ENCODE measurements around the gene TRMT13.

TRMT13 gene

DNA sequence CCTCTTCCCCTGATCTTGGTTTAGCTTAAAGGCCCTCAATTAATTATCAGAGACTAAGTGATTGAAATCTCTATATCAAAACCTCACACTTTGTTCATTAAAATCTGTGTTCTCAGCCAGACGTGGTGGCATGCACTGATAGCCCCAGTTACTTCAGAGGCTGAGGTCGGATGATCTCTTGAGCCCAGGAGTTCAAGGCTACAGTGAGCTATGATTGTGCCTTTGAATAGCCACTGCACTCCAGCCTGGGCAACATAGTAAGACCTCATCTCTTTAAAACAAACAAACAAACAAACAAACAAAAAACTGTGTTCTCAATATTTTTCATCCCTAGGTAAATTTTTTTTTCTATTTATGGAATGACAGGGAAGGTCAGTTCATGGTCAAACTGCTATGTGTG, 18.7 kb downstream of the TRMT13 start:
- Histone ChIP-seq H3K36me3 (ENCODE audit: insufficient read depth, insufficient read length, low read length) (peaks cover 23% of the 10 kb centered on the region), H3K9me3 (ENCODE audit: insufficient read depth, low read length) (no peaks in the 10 kb centered on the region), H3K27me3 (ENCODE audit: insufficient read depth, insufficient read length) (no peaks in the 10 kb centered on the region), H3K4me3 (ENCODE audit: insufficient read length, low read depth) (no peak overlapping the region), H3K9ac (ENCODE audit: insufficient read length, low read depth) (no peak overlapping the region), H3K4me1 (ENCODE audit: insufficient read depth, insufficient read length) (no peaks in the 10 kb centered on the region)
- TF ChIP-seq SUZ12 (IDR thresholded peaks at IDR 0.05; ENCODE audit: extremely low read depth, insufficient read depth, insufficient read length): no peak
- TF ChIP-seq YY1 (IDR thresholded peaks at IDR 0.05; ENCODE audit: insufficient read depth, insufficient read length): no peak
- no peak for TF ChIP-seq ZNF274 (IDR thresholded peaks at IDR 0.05; ENCODE audit: low read depth, low read length)
- DNase-seq (ENCODE audit: low read depth, low spot score): no peak

DNA sequence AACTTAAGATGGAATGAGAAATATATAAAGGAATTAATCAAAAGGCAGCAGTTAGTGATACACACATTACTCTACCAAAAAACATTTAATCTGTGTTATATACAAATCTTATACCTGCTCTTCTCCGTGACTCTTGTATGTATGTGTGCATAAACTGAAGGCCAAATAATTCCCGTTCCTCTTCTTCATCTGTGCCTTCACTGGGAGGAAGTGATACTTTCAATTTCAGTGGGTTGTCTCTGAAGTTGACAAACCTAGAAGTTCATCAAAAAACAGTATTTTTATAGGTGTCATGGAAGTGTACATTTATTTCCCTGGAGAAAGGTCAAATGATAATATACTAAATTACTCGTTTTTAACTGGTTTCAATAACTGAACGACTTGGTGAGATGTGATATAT, 19.3 kb downstream of the TRMT13 start:
- Histone ChIP-seq H3K4me3 (ENCODE audit: insufficient read length, low read depth) (no peak overlapping the region), H3K36me3 (ENCODE audit: insufficient read depth, insufficient read length, low read length) (peaks cover 21% of the 10 kb centered on the region), H3K9me3 (ENCODE audit: insufficient read depth, low read length) (no peaks in the 10 kb centered on the region), H3K4me1 (ENCODE audit: insufficient read depth, insufficient read length) (no peaks in the 10 kb centered on the region), H3K27me3 (ENCODE audit: insufficient read depth, insufficient read length) (no peaks in the 10 kb centered on the region), H3K9ac (ENCODE audit: insufficient read length, low read depth) (no peak overlapping the region)
- TF ChIP-seq YY1 (IDR thresholded peaks at IDR 0.05; ENCODE audit: insufficient read depth, insufficient read length): no peak
- TF ChIP-seq ZNF274 (IDR thresholded peaks at IDR 0.05; ENCODE audit: low read depth, low read length): no peak
- TF ChIP-seq SUZ12 (IDR thresholded peaks at IDR 0.05; ENCODE audit: extremely low read depth, insufficient read depth, insufficient read length): no peak
- no peak for DNase-seq (ENCODE audit: low read depth, low spot score)

DNA sequence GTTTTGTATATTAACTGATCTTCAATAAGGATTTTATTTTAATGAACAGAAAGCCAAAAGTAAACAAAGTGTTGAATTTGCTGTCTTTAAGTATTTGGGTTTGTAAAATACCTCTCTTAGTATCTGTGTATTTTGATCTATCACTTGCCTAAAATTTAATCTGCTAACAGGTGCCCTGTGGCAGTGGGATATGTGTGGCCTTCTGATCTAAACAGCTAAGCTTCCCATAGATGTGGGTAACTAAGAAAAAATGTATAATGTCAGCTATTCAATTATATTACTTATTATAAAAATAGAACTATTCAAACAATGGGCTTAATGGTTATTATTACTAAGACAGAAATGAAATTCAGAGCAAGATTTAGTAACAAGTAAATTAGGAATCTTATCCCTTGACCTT, 29.9 kb downstream of the TRMT13 start:
- H3K9me3 ChIP-seq (ENCODE audit: insufficient read depth, low read length): no peaks in the 10 kb centered on the region
- no peak for DNase-seq (ENCODE audit: low read depth, low spot score)
- no peak overlapping the region for H3K9ac ChIP-seq (ENCODE audit: insufficient read length, low read depth)
- H3K36me3 ChIP-seq (ENCODE audit: insufficient read depth, insufficient read length, low read length): no peaks in the 10 kb centered on the region
- TF ChIP-seq YY1 (IDR thresholded peaks at IDR 0.05; ENCODE audit: insufficient read depth, insufficient read length): no peak
- no peaks in the 10 kb centered on the region for H3K4me1 ChIP-seq (ENCODE audit: insufficient read depth, insufficient read length)
- H3K4me3 ChIP-seq (ENCODE audit: insufficient read length, low read depth): no peak overlapping the region
- no peaks in the 10 kb centered on the region for H3K27me3 ChIP-seq (ENCODE audit: insufficient read depth, insufficient read length)

DNA sequence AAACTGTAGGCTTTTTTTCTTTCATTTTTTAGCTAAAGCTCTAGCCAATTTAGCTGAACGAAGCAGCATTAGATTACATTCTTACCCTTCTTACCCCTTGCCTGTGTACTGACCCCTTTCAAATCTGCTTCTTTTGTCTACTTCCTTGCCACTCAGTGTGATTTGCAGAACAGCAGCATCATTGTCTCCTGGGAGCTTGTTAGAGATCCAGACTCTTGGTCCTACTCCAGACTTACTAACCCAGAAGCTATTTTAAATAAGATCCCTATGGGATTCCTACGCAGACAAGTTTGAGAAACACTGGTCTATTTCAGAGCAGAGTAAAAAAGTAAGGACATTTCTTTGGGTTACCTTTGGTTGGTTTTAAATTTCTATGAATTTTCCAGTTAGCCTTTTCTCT, 31.3 kb downstream of the TRMT13 start:
- no peak overlapping the region for H3K9ac ChIP-seq (ENCODE audit: insufficient read length, low read depth)
- no peaks in the 10 kb centered on the region for H3K36me3 ChIP-seq (ENCODE audit: insufficient read depth, insufficient read length, low read length)
- no peaks in the 10 kb centered on the region for H3K27me3 ChIP-seq (ENCODE audit: insufficient read depth, insufficient read length)
- H3K4me3 ChIP-seq (ENCODE audit: insufficient read length, low read depth): no peak overlapping the region
- H3K9me3 ChIP-seq (ENCODE audit: insufficient read depth, low read length): no peaks in the 10 kb centered on the region
- H3K4me1 ChIP-seq (ENCODE audit: insufficient read depth, insufficient read length): no peaks in the 10 kb centered on the region
- TF ChIP-seq ZNF274 (IDR thresholded peaks at IDR 0.05; ENCODE audit: low read depth, low read length) (no peak), YY1 (IDR thresholded peaks at IDR 0.05; ENCODE audit: insufficient read depth, insufficient read length) (no peak), SUZ12 (IDR thresholded peaks at IDR 0.05; ENCODE audit: extremely low read depth, insufficient read depth, insufficient read length) (no peak)
- DNase-seq (ENCODE audit: low read depth, low spot score): no peak

DNA sequence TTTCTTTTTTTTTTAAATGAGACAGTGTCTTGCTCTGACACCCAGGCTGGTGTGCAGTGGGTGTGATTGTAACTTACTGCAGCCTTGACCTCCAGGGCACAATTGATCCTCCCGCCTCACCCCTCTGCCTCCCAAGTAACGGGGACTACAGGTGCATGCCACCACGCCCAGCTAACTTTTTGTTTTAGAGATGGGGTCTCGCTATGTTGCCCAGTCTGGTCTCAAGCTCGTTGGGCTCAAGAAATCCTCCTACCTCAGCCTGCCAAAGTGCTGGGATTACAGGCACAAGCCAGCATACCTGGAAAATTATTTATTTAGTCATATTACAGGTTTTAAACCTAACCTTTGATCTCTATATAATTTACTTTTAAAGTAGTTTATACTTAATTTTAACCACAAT, 31.7 kb downstream of the TRMT13 start:
- Histone ChIP-seq H3K4me3 (ENCODE audit: insufficient read length, low read depth) (no peak overlapping the region), H3K9me3 (ENCODE audit: insufficient read depth, low read length) (no peaks in the 10 kb centered on the region), H3K36me3 (ENCODE audit: insufficient read depth, insufficient read length, low read length) (no peaks in the 10 kb centered on the region), H3K4me1 (ENCODE audit: insufficient read depth, insufficient read length) (no peaks in the 10 kb centered on the region), H3K27me3 (ENCODE audit: insufficient read depth, insufficient read length) (no peaks in the 10 kb centered on the region), H3K9ac (ENCODE audit: insufficient read length, low read depth) (no peak overlapping the region)
- DNase-seq (ENCODE audit: low read depth, low spot score): no peak
- TF ChIP-seq SUZ12 (IDR thresholded peaks at IDR 0.05; ENCODE audit: extremely low read depth, insufficient read depth, insufficient read length) (no peak), YY1 (IDR thresholded peaks at IDR 0.05; ENCODE audit: insufficient read depth, insufficient read length) (no peak), ZNF274 (IDR thresholded peaks at IDR 0.05; ENCODE audit: low read depth, low read length) (no peak)

DNA sequence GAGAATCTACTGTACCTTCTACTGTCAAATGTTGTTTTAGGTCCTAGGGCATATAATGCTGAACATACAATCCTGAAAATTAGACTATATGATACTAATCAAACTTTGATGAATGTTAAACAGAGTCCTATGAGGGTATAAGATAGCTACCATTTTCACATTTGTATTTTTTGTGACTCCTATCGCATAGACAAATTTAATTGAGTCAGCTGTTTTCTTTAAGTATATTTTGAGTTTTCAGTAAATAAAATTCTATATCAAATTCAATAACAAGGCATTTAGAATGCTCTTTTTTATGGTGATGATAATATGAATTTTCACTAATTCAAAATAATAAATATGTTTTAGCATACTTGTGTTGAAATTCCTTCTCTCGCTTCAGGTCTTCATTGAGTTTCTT, 35.1 kb downstream of the TRMT13 start:
- no peaks in the 10 kb centered on the region for H3K36me3 ChIP-seq (ENCODE audit: insufficient read depth, insufficient read length, low read length)
- no peaks in the 10 kb centered on the region for H3K27me3 ChIP-seq (ENCODE audit: insufficient read depth, insufficient read length)
- H3K4me3 ChIP-seq (ENCODE audit: insufficient read length, low read depth): no peak overlapping the region
- H3K9me3 ChIP-seq (ENCODE audit: insufficient read depth, low read length): no peaks in the 10 kb centered on the region
- no peak overlapping the region for H3K9ac ChIP-seq (ENCODE audit: insufficient read length, low read depth)
- H3K4me1 ChIP-seq (ENCODE audit: insufficient read depth, insufficient read length): no peaks in the 10 kb centered on the region
- no peak for TF ChIP-seq ZNF274 (IDR thresholded peaks at IDR 0.05; ENCODE audit: low read depth, low read length)
- no peak for TF ChIP-seq YY1 (IDR thresholded peaks at IDR 0.05; ENCODE audit: insufficient read depth, insufficient read length)
- TF ChIP-seq SUZ12 (IDR thresholded peaks at IDR 0.05; ENCODE audit: extremely low read depth, insufficient read depth, insufficient read length): no peak
- no peak for DNase-seq (ENCODE audit: low read depth, low spot score)

DNA sequence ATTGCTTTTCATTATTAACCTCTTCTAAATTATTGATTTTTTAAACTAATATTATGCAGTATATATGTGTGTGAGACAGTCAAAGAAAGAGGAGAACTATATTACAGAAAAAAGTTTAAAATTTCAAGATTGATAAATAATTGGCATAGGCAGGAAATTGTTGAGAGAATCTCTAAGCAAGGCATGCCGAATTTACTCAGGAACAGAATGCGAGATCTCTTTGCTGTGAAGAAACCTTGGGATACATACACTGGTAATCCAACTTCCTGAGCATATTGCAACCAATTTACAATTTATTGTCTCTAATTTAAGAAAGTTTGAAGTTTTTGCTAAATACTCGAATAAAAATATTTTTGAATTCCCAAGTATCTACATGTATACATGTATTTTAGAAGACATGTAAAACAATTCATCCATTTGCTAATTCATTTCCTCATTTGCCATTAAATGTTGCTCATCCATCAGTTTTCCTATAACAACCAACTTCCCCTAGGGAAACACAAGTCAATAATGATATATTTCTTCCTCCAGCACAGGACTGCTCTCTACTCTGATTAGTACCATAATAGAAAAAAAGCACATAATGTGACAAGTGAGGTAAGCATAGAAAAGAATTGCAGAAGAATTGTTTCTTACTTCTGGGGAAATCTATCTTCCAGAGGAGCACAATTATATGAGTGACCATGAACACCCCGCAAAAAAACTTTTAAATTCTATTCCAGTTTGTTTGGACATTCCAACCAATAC, 44.5 kb downstream of the TRMT13 start:
- Histone ChIP-seq H3K27me3 (ENCODE audit: insufficient read depth, insufficient read length) (no peaks in the 10 kb centered on the region), H3K9me3 (ENCODE audit: insufficient read depth, low read length) (no peaks in the 10 kb centered on the region)
- TF ChIP-seq ZNF274 (IDR thresholded peaks at IDR 0.05; ENCODE audit: low read depth, low read length): no peak
- TF ChIP-seq YY1 (IDR thresholded peaks at IDR 0.05; ENCODE audit: insufficient read depth, insufficient read length): no peak
- no peak for TF ChIP-seq SUZ12 (IDR thresholded peaks at IDR 0.05; ENCODE audit: extremely low read depth, insufficient read depth, insufficient read length)

More for the DNA sequence above, 44.5 kb downstream of the TRMT13 start:
- no peak for DNase-seq (ENCODE audit: low read depth, low spot score)
- Histone ChIP-seq H3K36me3 (ENCODE audit: insufficient read depth, insufficient read length, low read length) (no peaks in the 10 kb centered on the region), H3K9ac (ENCODE audit: insufficient read length, low read depth) (no peak overlapping the region), H3K4me1 (ENCODE audit: insufficient read depth, insufficient read length) (no peaks in the 10 kb centered on the region), H3K4me3 (ENCODE audit: insufficient read length, low read depth) (no peak overlapping the region)

Data from NT2/D1 (cell line).